GM12878 (cell line): ENCODE data around the gene MN1. TPM values are rescaled to one million over a fixed set of nuclear protein-coding genes. Genes with fewer than 3 reads are reported as not detected.

ENCODE experiments used
- ATAC-seq: fragments of 200-7000 bp; cut with Tn5 transposase; 3 replicates; pipeline ENCODE4 v1.9.1; 2020; ENCODE audit warnings: mild to moderate bottlenecking, moderate library complexity
- BruUV-seq: library from RNA; stranded (reverse); fragments of 400-500 nt; replicated peaks from 2 replicates; lab custom pipeline; 2021; lab: Mats Ljungman, UMichigan
- CTCF ChIA-PET: fragments of 300-600 bp; sonication (Branson Sonifier 250); formaldehyde crosslinking; extraction: SDS; loops from one replicate; lab custom pipeline; 2021; ENCODE audit warnings: inconsistent platforms; lab: Yijun Ruan, JAX
- POLR2A ChIA-PET: fragments of 350-600 bp; formaldehyde crosslinking; extraction: SDS; loops from one replicate; lab custom pipeline; 2021; ENCODE audit warnings: inconsistent platforms; lab: Charles Lee
- RAD21 ChIA-PET: fragments of 300-600 bp; sonication (Branson Sonifier 250); formaldehyde crosslinking; loops from one replicate; lab custom pipeline; 2023; ENCODE audit warnings: antibody characterized with exemption; ENCODE audit not compliant: unreplicated experiment; lab: Charles Lee
- SMC1A ChIA-PET: fragments of 300-600 bp; sonication (Branson Sonifier 250); formaldehyde crosslinking; loops from one replicate; lab custom pipeline; 2023; ENCODE audit not compliant: unreplicated experiment, uncharacterized antibody; lab: Charles Lee
- DNase-seq: peaks from one replicate; pipeline ENCODE4 v3.0.0-alpha.2; 2011; ENCODE audit warnings: low read depth, low spot score
- FAIRE-seq: peaks from 3 replicates; lab custom pipeline; 2011; peaks lifted over from hg19 to GRCh38; lab: Jason Lieb, UNC
- H2AFZ ChIP-seq: 2 replicates; pipeline ENCODE4 v1.6.0; 2011; ENCODE audit warnings: low read depth, low read length, control low read depth; ENCODE audit not compliant: control insufficient read depth
- H3K27ac ChIP-seq: 2 replicates; pipeline ENCODE4 v1.5.1; 2011; ENCODE audit warnings: control low read depth; ENCODE audit not compliant: control insufficient read depth, insufficient read depth
- H3K27me3 ChIP-seq, 2 experiments: replicated peaks in 1 of 2; 2 replicates each; pipeline versions ENCODE4 v1.6.0 to v1.6.1; 2011; ENCODE audit warnings: low read length in 1 of 2; ENCODE audit not compliant: control insufficient read depth in 2 of 2, insufficient read depth in 2 of 2
- H3K36me3 ChIP-seq, 2 experiments: 2 replicates each; pipeline ENCODE4 v1.5.1; 2011; ENCODE audit warnings: low read length in 1 of 2; ENCODE audit not compliant: control insufficient read depth in 2 of 2, insufficient read depth in 2 of 2
- H3K4me1 ChIP-seq: 2 replicates; pipeline ENCODE4 v1.6.1; 2011; ENCODE audit warnings: mild to moderate bottlenecking, low read length, moderate library complexity, mixed read lengths; ENCODE audit not compliant: control insufficient read depth, insufficient read depth
- H3K4me2 ChIP-seq: 2 replicates; pipeline ENCODE4 v1.6.0; 2011; ENCODE audit warnings: control low read depth; ENCODE audit not compliant: control insufficient read depth, insufficient read depth
- H3K4me3 ChIP-seq: fragments of 200-600 bp; sonication (generic); 2 replicates; pipeline ENCODE4 v1.5.1; 2016
- H3K79me2 ChIP-seq: 2 replicates; pipeline ENCODE4 v1.6.0; 2011; ENCODE audit warnings: low read length; ENCODE audit not compliant: control insufficient read depth, insufficient read depth
- H3K9ac ChIP-seq: 2 replicates; pipeline ENCODE4 v1.8.0; 2011; ENCODE audit warnings: low read length, control low read depth, mixed read lengths; ENCODE audit not compliant: control insufficient read depth, insufficient read depth
- H3K9me3 ChIP-seq: replicated peaks from 3 replicates; pipeline ENCODE4 v1.5.1; 2011; ENCODE audit warnings: mild to moderate bottlenecking, low read length; ENCODE audit not compliant: control insufficient read depth, insufficient read depth
- H4K20me1 ChIP-seq: 2 replicates; pipeline ENCODE4 v1.6.0; 2011; ENCODE audit not compliant: control insufficient read depth, insufficient read depth
- E2F4 ChIP-seq: IDR thresholded peaks from 2 replicates; pipeline ENCODE4 v1.6.1; 2012; ENCODE audit warnings: low read depth, low read length, improper control_type of control experiment
- EED ChIP-seq: sonication (generic); IDR thresholded peaks from 2 replicates; pipeline ENCODE4 v1.6.1; 2016; ENCODE audit warnings: antibody characterized with exemption, low read depth
- GABPA ChIP-seq: IDR thresholded peaks from 2 replicates; pipeline ENCODE4 v1.6.1; 2014; ENCODE audit warnings: antibody characterized with exemption, low read depth, mild to moderate bottlenecking, inconsistent platforms
- HDGF ChIP-seq: fragments of 450-650 bp; IDR thresholded peaks from 2 replicates; pipeline ENCODE4 v1.6.1; 2016; ENCODE audit warnings: antibody characterized with exemption
- IRF5 ChIP-seq: fragments of 450-650 bp; IDR thresholded peaks from 2 replicates; pipeline ENCODE4 v1.6.1; 2017; ENCODE audit warnings: borderline replicate concordance
- KDM1A ChIP-seq: fragments of 200-600 bp; sonication (generic); IDR thresholded peaks from 2 replicates; pipeline ENCODE4 v1.6.1; 2016; ENCODE audit warnings: borderline replicate concordance
- MYB ChIP-seq: fragments of 150-350 bp; IDR thresholded peaks from 2 replicates; pipeline ENCODE4 v1.6.1; 2014; ENCODE audit warnings: mild to moderate bottlenecking, low read depth, low read length, borderline replicate concordance
- NFIC ChIP-seq: IDR thresholded peaks from 2 replicates; pipeline ENCODE4 v1.6.1; 2012; ENCODE audit warnings: low read depth, mild to moderate bottlenecking, inconsistent platforms, low read length, moderate library complexity
- RCOR1 ChIP-seq: conservative IDR thresholded peaks from 2 replicates; pipeline ENCODE4 v1.6.1; 2012; ENCODE audit warnings: low read depth, low read length, improper control_type of control experiment
- REST ChIP-seq: IDR thresholded peaks from 2 replicates; pipeline ENCODE4 v1.6.1; 2012; ENCODE audit warnings: mild to moderate bottlenecking, low read depth, low read length
- SRF ChIP-seq, 2 experiments: IDR thresholded peaks; 2 replicates each; pipeline ENCODE4 v1.6.1; 2011; ENCODE audit warnings: low read depth in 2 of 2, low read length in 2 of 2, mild to moderate bottlenecking in 1 of 2, moderate library complexity in 1 of 2
- ZNF384 ChIP-seq: IDR thresholded peaks from 2 replicates; pipeline ENCODE4 v1.6.1; 2012; ENCODE audit warnings: low read depth, mild to moderate bottlenecking, low read length, improper control_type of control experiment, borderline replicate concordance
- ZZZ3 ChIP-seq: IDR thresholded peaks from 2 replicates; pipeline ENCODE4 v1.6.1; 2011; ENCODE audit warnings: low read depth; ENCODE audit not compliant: control insufficient read depth, insufficient read length
- WGBS: methylation state at CpG from one replicate; pipeline ENCODE4 v1.1.6; 2016; ENCODE audit warnings: low lambda C conversion rate; ENCODE audit not compliant: insufficient replicate concordance, insufficient coverage; ENCODE audit errors: missing lambda C conversion rate; 5-methylcytosine and 5-hydroxymethylcytosine counted together
- in situ Hi-C: fragments of 300-500 bp; cut with MboI; formaldehyde crosslinking; loops from 9 replicates; pipeline ENCODE4 v1.14.3; 2018; ENCODE audit warnings: mixed read lengths
- intact Hi-C: fragments of 100-400 bp; cut with micrococcal nuclease; formaldehyde crosslinking; loops from one replicate; pipeline ENCODE4 v1.14.2; 2022; ENCODE audit not compliant: unreplicated experiment
- polyA plus RNA-seq, 11 experiments: library from polyadenylated mRNA; depleted of rRNA in 4 of 11; unstranded in 6 of 11; stranded (reverse) in 5 of 11; fragments of >200 nt; fragmentation: Nextera tagmentation in 4 of 11; fragmentation: Illumina TruSeq in 1 of 11; extraction: Ambion mirVana in 4 of 11; extraction: Trizol in 1 of 11; gene quantifications; 1 replicate in 1 of 11; 2 replicates in 10 of 11; pipeline versions ENCODE4 v1.2.1 to v1.2.3, GENCODE V29; 2011 to 2016; ENCODE audit warnings: inconsistent platforms in 2 of 11, missing spikeins in 2 of 11, low read depth in 1 of 11
- total RNA-seq, 4 experiments: library from RNA; depleted of rRNA in 3 of 4; stranded (reverse); fragments of >200 nt in 3 of 4; fragmentation: Illumina TruSeq in 1 of 4; extraction: Trizol in 1 of 4; gene quantifications; 2 replicates each; pipeline versions ENCODE4 v1.2.1 to v1.2.3, GENCODE V29; 2013 to 2021

MN1 gene
- total and polyA plus RNA-seq, 10 of the 15 experiments (the other 5 are each of a cell fraction or from before 2014, with no cell fraction given) = under 0.01 to 0.24 (median 0.03) TPM; not detected in 3

- Histone ChIP-seq H3K4me2 (no peak overlapping the region), H3K4me3 (no peak overlapping the region), H3K4me1 (no peaks in the 10 kb centered on the region)
- ATAC-seq (no peak), FAIRE-seq (no peak)
- CTCF ChIA-PET = no interaction called here
- no TSS peak for BruUV-seq
- TF ChIP-seq ZNF384 (no peak), SRF (IDR thresholded peaks at IDR 0.05; ENCODE audit: low read depth in 2 of 2, low read length in 2 of 2) (no peak), MYB (no peak), IRF5 (no peak), ZZZ3 (no peak)
- TF ChIP-seq, all 136 proteins: peak for 0
- DNase-seq = no peak
- Histone ChIP-seq H3K27ac (no peak overlapping the region), H2AFZ (no peak overlapping the region), H3K9me3 (no peaks in the 10 kb centered on the region; the same call in 2 of the 3 replicates), H3K79me2 (no peaks in the 10 kb centered on the region), H3K27me3 (no peaks in the 10 kb centered on the region), H3K36me3 (no peaks in the 10 kb centered on the region), H4K20me1 (no peaks in the 10 kb centered on the region), H3K9ac (no peak overlapping the region)
- intact Hi-C loops (no loop called here), in situ Hi-C loops (no loop called here)
- POLR2A ChIA-PET = no interaction called here
- 0% methylated on average over 1 of the region's 1 CpG for WGBS
- SMC1A ChIA-PET = no interaction called here
- RAD21 ChIA-PET = no interaction called here
Observed at GRCh38 chr22:27716074-27716473, 85.5 kb downstream of the MN1 start.

- Histone ChIP-seq H3K4me1 (no peaks in the 10 kb centered on the region), H3K36me3 (no peaks in the 10 kb centered on the region)
- BruUV-seq = no TSS peak
- no peak for TF ChIP-seq REST
- TF ChIP-seq NFIC = no peak
- TF ChIP-seq E2F4 = no peak
- TF ChIP-seq HDGF = no peak
- TF ChIP-seq KDM1A = no peak
- no peak for TF ChIP-seq RCOR1
- no peak for TF ChIP-seq EED
- no peak for TF ChIP-seq GABPA
Observed at GRCh38 chr22:27715106-27715505, 86.5 kb downstream of the MN1 start.

More at GRCh38 chr22:27715106-27715505, 86.5 kb downstream of the MN1 start:
- FAIRE-seq (no peak), DNase-seq (no peak), ATAC-seq (no peak)
- Histone ChIP-seq H3K79me2 (no peaks in the 10 kb centered on the region), H3K27me3 (no peaks in the 10 kb centered on the region), H3K4me2 (no peak overlapping the region), H3K9me3 (no peaks in the 10 kb centered on the region; the same call in 2 of the 3 replicates), H3K4me3 (no peak overlapping the region), H3K27ac (no peak overlapping the region), H4K20me1 (no peaks in the 10 kb centered on the region), H3K9ac (no peak overlapping the region), H2AFZ (no peak overlapping the region)
- ChIA-PET POLR2A (no interaction called here), CTCF (no interaction called here), RAD21 (no interaction called here), SMC1A (no interaction called here)
- intact Hi-C loops = no loop called here
- in situ Hi-C loops = no loop called here
- WGBS = 27% methylated on average over 7 of the region's 10 CpGs
